ENCODE measurements around the gene DEUP1.

DNA sequence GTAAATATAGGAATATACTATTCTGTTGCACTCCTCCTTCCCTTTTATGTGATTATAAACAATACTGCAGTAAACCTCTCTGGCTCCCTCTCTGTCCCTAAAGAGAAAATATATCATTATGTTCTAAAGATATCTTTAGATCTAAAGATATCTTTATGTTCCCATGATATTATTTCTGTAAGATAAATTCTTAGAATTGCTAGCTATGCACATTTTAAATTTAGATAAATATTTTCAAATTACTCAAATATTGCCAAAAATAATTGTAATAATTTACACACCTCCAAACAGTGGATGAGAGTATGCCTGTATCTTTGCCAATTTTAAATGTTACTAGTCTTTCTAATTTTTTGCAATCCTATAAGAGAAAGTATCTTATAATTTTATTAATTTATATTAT lies 10.3 kb upstream of the DEUP1 start:
- TF ChIP-seq, protein P1, sequence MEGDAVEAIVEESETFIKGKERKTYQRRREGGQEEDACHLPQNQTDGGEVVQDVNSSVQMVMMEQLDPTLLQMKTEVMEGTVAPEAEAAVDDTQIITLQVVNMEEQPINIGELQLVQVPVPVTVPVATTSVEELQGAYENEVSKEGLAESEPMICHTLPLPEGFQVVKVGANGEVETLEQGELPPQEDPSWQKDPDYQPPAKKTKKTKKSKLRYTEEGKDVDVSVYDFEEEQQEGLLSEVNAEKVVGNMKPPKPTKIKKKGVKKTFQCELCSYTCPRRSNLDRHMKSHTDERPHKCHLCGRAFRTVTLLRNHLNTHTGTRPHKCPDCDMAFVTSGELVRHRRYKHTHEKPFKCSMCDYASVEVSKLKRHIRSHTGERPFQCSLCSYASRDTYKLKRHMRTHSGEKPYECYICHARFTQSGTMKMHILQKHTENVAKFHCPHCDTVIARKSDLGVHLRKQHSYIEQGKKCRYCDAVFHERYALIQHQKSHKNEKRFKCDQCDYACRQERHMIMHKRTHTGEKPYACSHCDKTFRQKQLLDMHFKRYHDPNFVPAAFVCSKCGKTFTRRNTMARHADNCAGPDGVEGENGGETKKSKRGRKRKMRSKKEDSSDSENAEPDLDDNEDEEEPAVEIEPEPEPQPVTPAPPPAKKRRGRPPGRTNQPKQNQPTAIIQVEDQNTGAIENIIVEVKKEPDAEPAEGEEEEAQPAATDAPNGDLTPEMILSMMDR (IDR thresholded peaks at IDR 0.05) = no peak
- TF ChIP-seq POLR2A (IDR thresholded peaks at IDR 0.05) = no peak
